Measurements from ENCODE around the gene ZSCAN20. TPM values are rescaled to one million over a fixed set of nuclear protein-coding genes. Genes with fewer than 3 reads are reported as not detected.

Gene ZSCAN20
- total RNA-seq, 1 experiment from 2014 or later = 3.9 TPM

- Mint-ChIP-seq H3K27ac (no peak overlapping the region), H3K27me3 (ENCODE audit: low read depth) (peaks cover 17% of the 10 kb centered on the region), H3K4me3 (no peak overlapping the region), H3K36me3 (ENCODE audit: insufficient read depth in 1 of 3, low read depth in 3 of 3) (no peaks in the 10 kb centered on the region), H3K4me1 (peaks cover 3 to 14% of the 10 kb centered on the region in 2 experiments), H3K9me3 (no peaks in the 10 kb centered on the region)
- Histone ChIP-seq H2BK5ac (ENCODE audit: insufficient read length, low read length) (no peak overlapping the region), H3K27ac (ENCODE audit: insufficient read length, low read depth, low read length) (no peak overlapping the region), H3K9me3 (ENCODE audit: control insufficient read depth, low read depth, low read length) (no peaks in the 10 kb centered on the region), H2AFZ (ENCODE audit: low read length) (no peak overlapping the region), H2BK12ac (ENCODE audit: insufficient read length, low read depth, low read length) (no peak overlapping the region), H3K79me2 (ENCODE audit: insufficient read depth, low read length) (no peaks in the 10 kb centered on the region), H3K18ac (ENCODE audit: insufficient read length, low read depth, low read length) (no peak overlapping the region), H3K4ac (ENCODE audit: low read depth, low read length) (no peak overlapping the region), H3K23ac (ENCODE audit: insufficient read length, low read depth, low read length) (no peak overlapping the region), H2BK15ac (ENCODE audit: low read depth, low read length) (no peak overlapping the region), H2BK20ac (ENCODE audit: low read depth, low read length, poor library complexity, severe bottlenecking) (no peak overlapping the region), H3K9ac (ENCODE audit: extremely low read depth, insufficient read length, low read length) (no peak overlapping the region), H4K91ac (ENCODE audit: insufficient read length, low read depth, low read length) (no peak overlapping the region), H3K27me3 (ENCODE audit: insufficient read depth, low read length) (peaks cover 7% of the 10 kb centered on the region; the same call in 1 of the 2 replicates), H4K5ac (ENCODE audit: insufficient read length, low read depth, low read length) (no peak overlapping the region), H3K4me2 (ENCODE audit: insufficient read depth, insufficient read length, low read length) (no peak overlapping the region), H3K4me1 (ENCODE audit: insufficient read depth, low read length) (peaks cover 4% of the 10 kb centered on the region; the same call in 1 of the 2 replicates), H3T11ph (ENCODE audit: low read length) (no peak overlapping the region), H4K8ac (replicated peaks; ENCODE audit: insufficient read length, low read depth, low read length) (no peak overlapping the region), H2AK5ac (ENCODE audit: insufficient read length, low read length) (no peak overlapping the region), H3K56ac (ENCODE audit: insufficient read length, low read depth, low read length) (no peak overlapping the region), H3K79me1 (ENCODE audit: insufficient read depth, low read depth, low read length, poor library complexity, severe bottlenecking) (no peaks in the 10 kb centered on the region), H3K23me2 (ENCODE audit: insufficient read length, low read depth, low read length, poor library complexity, severe bottlenecking) (peaks cover 6% of the 10 kb centered on the region), H3K14ac (ENCODE audit: insufficient read depth, low read length) (no peak overlapping the region), H4K20me1 (ENCODE audit: control insufficient read depth, insufficient read depth, insufficient read length) (no peaks in the 10 kb centered on the region), H2BK120ac (ENCODE audit: low read depth, low read length, poor library complexity, severe bottlenecking) (no peak overlapping the region)
- DNase-seq = no peak
- no CpG with 5 or more reads among the region's 3 CpGs for WGBS (ENCODE audit: extremely low coverage, insufficient read length, low lambda C conversion rate)
- TF ChIP-seq, protein P1, sequence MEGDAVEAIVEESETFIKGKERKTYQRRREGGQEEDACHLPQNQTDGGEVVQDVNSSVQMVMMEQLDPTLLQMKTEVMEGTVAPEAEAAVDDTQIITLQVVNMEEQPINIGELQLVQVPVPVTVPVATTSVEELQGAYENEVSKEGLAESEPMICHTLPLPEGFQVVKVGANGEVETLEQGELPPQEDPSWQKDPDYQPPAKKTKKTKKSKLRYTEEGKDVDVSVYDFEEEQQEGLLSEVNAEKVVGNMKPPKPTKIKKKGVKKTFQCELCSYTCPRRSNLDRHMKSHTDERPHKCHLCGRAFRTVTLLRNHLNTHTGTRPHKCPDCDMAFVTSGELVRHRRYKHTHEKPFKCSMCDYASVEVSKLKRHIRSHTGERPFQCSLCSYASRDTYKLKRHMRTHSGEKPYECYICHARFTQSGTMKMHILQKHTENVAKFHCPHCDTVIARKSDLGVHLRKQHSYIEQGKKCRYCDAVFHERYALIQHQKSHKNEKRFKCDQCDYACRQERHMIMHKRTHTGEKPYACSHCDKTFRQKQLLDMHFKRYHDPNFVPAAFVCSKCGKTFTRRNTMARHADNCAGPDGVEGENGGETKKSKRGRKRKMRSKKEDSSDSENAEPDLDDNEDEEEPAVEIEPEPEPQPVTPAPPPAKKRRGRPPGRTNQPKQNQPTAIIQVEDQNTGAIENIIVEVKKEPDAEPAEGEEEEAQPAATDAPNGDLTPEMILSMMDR (conservative IDR thresholded peaks at IDR 0.05) = no peak
Measured at GRCh38 chr1:33433509-33434362, 38.7 kb upstream of the ZSCAN20 start.
